Measurements from ENCODE around the gene HGS. TPM values are rescaled to one million over a fixed set of nuclear protein-coding genes. Genes with fewer than 3 reads are reported as not detected.
A peak's percentile ranks its signal among the peaks of the same experiment; 100 is the strongest.

Gene HGS
- total and polyA plus RNA-seq, 2 of the 13 experiments (the other 11 are each of a cell fraction or from before 2014, with no cell fraction given) = 73.3 to 78.1 TPM

GRCh38 chr17:81691608-81692007 lies 7.8 kb downstream of the HGS start:
- peaks cover 78 to 97% of the 10 kb centered on the region in 2 experiments for H3K36me3 ChIP-seq (replicated peaks in 1 of 2; ENCODE audit: control insufficient read depth in 1 of 2, insufficient read depth in 2 of 2, low read length in 2 of 2)
- POLR2A ChIA-PET = no interaction called here
- CTCF ChIA-PET (ENCODE audit: low intra/inter-chr PET ratio, low total read pairs) = no interaction called here
- H3K9ac ChIP-seq (ENCODE audit: insufficient read depth, low read depth, low read length) = no peak overlapping the region
- WGBS (ENCODE audit: low lambda C conversion rate) = 99% methylated on average over 18 of the region's 20 CpGs
- in situ Hi-C loops (cut with HindIII; ENCODE audit: extremely low pct_ligation_motif_present, low pct_unique_long_range_greater_than_20kb) (no loop called here), intact Hi-C loops (cut with micrococcal nuclease; ENCODE audit: unreplicated experiment) (no loop called here)
- BruUV-seq (replicated peaks) = no TSS peak
- H3K27ac ChIP-seq (ENCODE audit: extremely low read length, insufficient read depth, low read length) = no peak overlapping the region
- no peak for DNase-seq (ENCODE audit: low spot score)
- H4K20me1 ChIP-seq (ENCODE audit: insufficient read depth, low read length) = no peaks in the 10 kb centered on the region
- TF ChIP-seq HMG20A (CRISPR knock-in tag; IDR thresholded peaks at IDR 0.05; ENCODE audit: borderline replicate concordance) = no peak
- TF ChIP-seq ZNF18 (CRISPR knock-in tag; IDR thresholded peaks at IDR 0.05; ENCODE audit: insufficient replicate concordance) = no peak
- TF ChIP-seq RBFOX2 (IDR thresholded peaks at IDR 0.05; ENCODE audit: low read depth, low read length) = peak; percentile 62
- no peak for ATAC-seq
- no peak overlapping the region for H3K4me3 ChIP-seq (replicated peaks in 1 of 3; ENCODE audit: insufficient read depth in 1 of 3, low read depth in 2 of 3, low read length in 3 of 3)
- H2AFZ ChIP-seq (ENCODE audit: low read length) = no peak overlapping the region
- no peak overlapping the region for H3K4me2 ChIP-seq (ENCODE audit: low read depth, low read length)
- no peaks in the 10 kb centered on the region for H3K4me1 ChIP-seq (ENCODE audit: insufficient read depth, low read length)
- H3K27me3 ChIP-seq (ENCODE audit: control insufficient read depth in 1 of 2, insufficient read depth in 2 of 2, low read length in 2 of 2) = no peaks in the 10 kb centered on the region; a peak in 1 of 5 replicates
- no peak for FAIRE-seq
- H3K79me2 ChIP-seq (ENCODE audit: insufficient read depth, low read length) = no peaks in the 10 kb centered on the region
- H3K9me3 ChIP-seq (ENCODE audit: low read length) = no peaks in the 10 kb centered on the region

DNA sequence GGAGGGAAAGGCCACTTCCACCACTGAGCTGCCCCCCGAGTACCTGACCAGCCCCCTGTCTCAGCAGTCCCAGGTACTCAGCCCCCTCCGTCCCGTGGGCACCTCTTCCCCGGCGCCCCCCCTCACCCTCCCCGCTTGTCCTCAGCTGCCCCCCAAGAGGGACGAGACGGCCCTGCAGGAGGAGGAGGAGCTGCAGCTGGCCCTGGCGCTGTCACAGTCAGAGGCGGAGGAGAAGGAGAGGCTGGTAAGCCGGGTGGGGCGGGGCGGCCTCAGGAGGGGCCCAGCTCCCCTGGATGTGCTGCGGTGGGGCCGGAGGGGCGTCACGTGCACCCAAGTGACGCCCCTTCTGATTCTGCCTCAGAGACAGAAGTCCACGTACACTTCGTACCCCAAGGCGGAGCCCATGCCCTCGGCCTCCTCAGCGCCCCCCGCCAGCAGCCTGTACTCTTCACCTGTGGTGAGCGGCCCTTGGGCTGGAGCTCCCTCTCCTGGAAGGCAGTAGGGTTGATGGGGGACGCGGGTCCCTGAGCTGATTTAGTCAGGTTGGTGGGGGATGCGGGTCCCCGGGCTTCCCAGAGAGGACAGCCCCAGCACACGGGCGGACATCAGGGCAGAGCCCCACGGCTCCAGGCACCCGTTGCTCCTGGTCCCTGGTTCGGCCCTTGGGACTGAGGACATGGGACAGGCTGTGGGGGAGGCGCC lies 9.8 kb downstream of the HGS start:
- H3K27ac ChIP-seq (ENCODE audit: extremely low read length, insufficient read depth, low read length) = no peak overlapping the region
- H2AFZ ChIP-seq (ENCODE audit: low read length) = no peak overlapping the region
- no peaks in the 10 kb centered on the region for H3K9me3 ChIP-seq (ENCODE audit: low read length)
- ChIA-PET POLR2A (interaction anchor here (0.9 to 2.1 kb wide), 5 partner anchors 9 to 28 kb away, joined by 3 to 8 read pairs (median 5); partner anchors contain the start of genes ARL16, HGS and MRPL12), CTCF (ENCODE audit: low intra/inter-chr PET ratio, low total read pairs) (no interaction called here)
- WGBS (ENCODE audit: low lambda C conversion rate) = 95% methylated on average over 32 of the region's 35 CpGs
- H3K9ac ChIP-seq (ENCODE audit: insufficient read depth, low read depth, low read length) = no peak overlapping the region
- H3K4me2 ChIP-seq (ENCODE audit: low read depth, low read length) = no peak overlapping the region
- FAIRE-seq (no peak), ATAC-seq (peak; percentile 31), DNase-seq (ENCODE audit: low spot score) (no peak)
- BruUV-seq (replicated peaks) = no TSS peak
- peaks cover 71 to 92% of the 10 kb centered on the region in 2 experiments for H3K36me3 ChIP-seq (replicated peaks in 1 of 2; ENCODE audit: control insufficient read depth in 1 of 2, insufficient read depth in 2 of 2, low read length in 2 of 2)
- H4K20me1 ChIP-seq (ENCODE audit: insufficient read depth, low read length) = no peaks in the 10 kb centered on the region; the same call in 1 of the 2 replicates
- in situ Hi-C loops (cut with HindIII; ENCODE audit: extremely low pct_ligation_motif_present, low pct_unique_long_range_greater_than_20kb) (no loop called here), intact Hi-C loops (cut with micrococcal nuclease; ENCODE audit: unreplicated experiment) (no loop called here)
- no peaks in the 10 kb centered on the region; a peak in 1 of 5 replicates for H3K27me3 ChIP-seq (ENCODE audit: control insufficient read depth in 1 of 2, insufficient read depth in 2 of 2, low read length in 2 of 2)
- H3K4me3 ChIP-seq (replicated peaks in 1 of 3; ENCODE audit: insufficient read depth in 1 of 3, low read depth in 2 of 3, low read length in 3 of 3) = no peak overlapping the region
- H3K79me2 ChIP-seq (ENCODE audit: insufficient read depth, low read length) = peaks cover 5% of the 10 kb centered on the region
- H3K4me1 ChIP-seq (ENCODE audit: insufficient read depth, low read length) = no peaks in the 10 kb centered on the region
- TF ChIP-seq RBFOX2 (IDR thresholded peaks at IDR 0.05; ENCODE audit: low read depth, low read length) (0 out of 2 replicates have a peak, but pooled peaks have one; percentile 25), PCBP1 (IDR thresholded peaks at IDR 0.05; ENCODE audit: borderline replicate concordance, low read depth, low read length) (0 out of 2 replicates have a peak, but pooled peaks have one; percentile 35), RFXAP (CRISPR knock-in tag; IDR thresholded peaks at IDR 0.05; ENCODE audit: borderline replicate concordance) (no peak), HMGXB4 (CRISPR knock-in tag; IDR thresholded peaks at IDR 0.05; ENCODE audit: borderline replicate concordance in 1 of 2, low read depth in 1 of 2) (no peak), SAFB2 (CRISPR knock-in tag; IDR thresholded peaks at IDR 0.05; ENCODE audit: borderline replicate concordance, low read depth) (no peak), SOX5 (CRISPR knock-in tag; IDR thresholded peaks at IDR 0.05; ENCODE audit: borderline replicate concordance) (no peak), CHD2 (IDR thresholded peaks at IDR 0.05; ENCODE audit: low read depth, low read length) (no peak), RAD21 (CRISPR knock-in tag; IDR thresholded peaks at IDR 0.05) (peak; percentile 59; the same call in 1 of the 2 replicates), ZSCAN30 (CRISPR knock-in tag; IDR thresholded peaks at IDR 0.05) (no peak), STAG1 (CRISPR knock-in tag; IDR thresholded peaks at IDR 0.05) (peak; percentile 21; the same call in 1 of the 2 replicates), ZNF207 (IDR thresholded peaks at IDR 0.05; ENCODE audit: borderline replicate concordance) (no peak), TAF15 (IDR thresholded peaks at IDR 0.05; ENCODE audit: low read depth, low read length, poor library complexity, severe bottlenecking) (no peak)
